Activated CD8-positive, alpha-beta memory T cell treated with anti-CD3 and anti-CD28 coated beads for 24 hours (primary cell): Measurements from ENCODE around the gene ASB12.

Source experiments
- DNase-seq: peaks from one replicate; pipeline ENCODE4 v3.0.0-alpha.2; 2020

The ASB12 gene

DNA sequence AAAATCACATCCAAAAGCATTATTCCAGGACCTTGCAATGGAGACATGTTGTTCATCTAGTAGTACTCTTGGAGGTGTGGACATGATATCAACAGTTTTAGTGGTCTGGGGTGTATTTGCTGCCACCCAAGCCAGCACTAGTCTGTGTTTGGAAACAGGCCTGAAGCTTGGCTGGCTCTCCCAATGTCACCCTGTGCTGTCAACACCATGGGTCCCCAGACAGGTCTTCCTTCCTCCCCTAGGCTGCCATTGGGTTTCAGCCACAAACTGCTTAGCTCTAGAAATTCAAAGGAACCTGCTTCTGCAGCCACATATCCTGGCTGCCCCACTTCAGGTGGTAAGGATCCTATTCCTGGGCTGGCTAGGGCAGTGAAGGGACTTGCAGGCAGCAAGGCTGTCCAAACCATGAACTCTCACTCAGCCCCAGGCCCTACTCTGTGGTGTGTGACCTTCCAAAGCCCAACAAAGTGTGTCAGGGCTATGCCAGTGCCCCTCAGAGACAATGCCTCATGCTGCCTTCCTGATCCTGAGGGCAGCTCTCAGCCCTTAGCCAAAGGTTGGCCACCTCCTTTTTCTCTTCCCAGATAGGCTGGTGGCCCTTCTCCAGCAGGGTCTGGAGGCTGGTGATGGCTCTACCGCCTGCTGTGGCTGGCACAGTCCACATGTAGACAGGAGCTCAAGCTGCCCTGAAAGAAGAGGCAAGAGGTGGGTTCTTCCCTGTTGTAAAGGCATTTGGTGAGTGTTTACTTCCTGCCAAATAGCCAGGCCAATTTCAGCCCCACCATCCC is 43.2 kb downstream of the ASB12 start:
- DNase-seq: peak; percentile 26

DNA sequence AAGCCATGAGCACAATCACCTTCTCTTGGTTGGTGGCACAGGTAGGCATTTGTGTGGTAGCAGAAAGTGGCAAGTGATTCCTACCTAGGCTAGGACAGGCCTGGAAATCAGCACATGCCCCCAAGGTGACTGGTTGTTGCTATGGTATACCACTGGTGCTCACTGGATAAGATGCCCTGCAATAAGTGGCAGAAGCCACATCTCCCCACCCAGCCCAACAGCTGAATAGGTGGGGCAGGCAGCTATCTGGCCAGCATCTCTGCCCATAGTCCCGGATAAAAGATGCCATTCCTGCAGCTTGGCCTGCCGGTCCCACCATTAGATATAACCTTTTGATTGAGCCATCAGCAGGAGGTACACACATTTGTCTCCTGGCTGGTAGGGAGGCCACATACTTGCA is 46.0 kb downstream of the ASB12 start:
- no peak for DNase-seq

DNA sequence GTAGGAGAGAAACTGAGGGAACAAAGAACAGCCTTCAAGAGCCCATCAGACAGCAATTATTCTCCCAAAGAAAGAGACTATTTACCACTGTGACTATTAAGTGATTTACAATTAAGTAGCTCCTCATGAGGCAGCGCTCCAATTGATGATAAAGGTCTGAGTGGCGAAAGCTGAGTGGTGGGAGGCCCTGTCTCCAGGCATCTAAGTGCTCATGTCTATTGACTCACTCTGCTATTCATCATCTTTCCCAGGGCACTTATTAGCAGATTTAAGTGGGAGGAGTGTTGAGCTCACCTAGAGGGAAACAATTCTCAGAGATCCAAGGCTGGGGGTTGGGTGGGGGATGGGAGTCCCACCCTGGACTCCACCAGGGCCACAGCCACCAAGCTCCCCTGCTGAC is 48.2 kb downstream of the ASB12 start:
- no peak for DNase-seq

DNA sequence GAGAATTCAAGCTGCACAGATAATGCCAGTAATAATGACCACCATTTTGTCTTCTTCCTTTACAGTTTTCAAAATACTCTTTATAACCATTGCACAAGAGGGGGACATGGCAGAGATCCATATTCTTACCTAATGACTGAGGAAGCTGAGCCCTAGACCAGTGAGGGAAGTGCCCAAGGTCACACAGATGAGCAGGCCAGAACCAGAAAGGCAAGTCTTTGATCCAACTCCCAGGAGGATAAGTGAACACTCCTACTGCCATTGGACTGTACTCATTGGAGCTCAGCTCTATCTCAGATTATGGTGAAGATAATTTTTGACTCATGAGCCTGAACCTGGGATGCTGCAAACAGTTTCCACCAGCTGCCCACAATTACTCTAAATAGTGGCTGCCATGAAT is 53.5 kb downstream of the ASB12 start:
- DNase-seq: no peak
